H9 (cell line): Measurements from ENCODE around the gene TMEM147. TPM values are rescaled to one million over a fixed set of nuclear protein-coding genes. Genes with fewer than 3 reads are reported as not detected.

Experiments used
- DNase-seq: peaks from one replicate; pipeline ENCODE4 v3.0.0-alpha.2; 2017
- H2AFZ ChIP-seq: one replicate; pipeline ENCODE4 v1.6.1; 2013; ENCODE audit warnings: mild to moderate bottlenecking, low read length, control low read depth, moderate library complexity
- H2AK5ac ChIP-seq: 2 replicates; pipeline ENCODE4 v1.6.1; 2013; ENCODE audit warnings: low read length, control low read depth, mixed read lengths; ENCODE audit not compliant: insufficient read length
- H2BK120ac ChIP-seq: one replicate; pipeline ENCODE4 v1.6.1; 2013; ENCODE audit warnings: low read depth, mild to moderate bottlenecking, low read length, control low read depth, inconsistent platforms; ENCODE audit not compliant: poor library complexity, severe bottlenecking
- H2BK12ac ChIP-seq: 2 replicates; pipeline ENCODE4 v1.6.1; 2013; ENCODE audit warnings: low read length, control low read depth, mixed read lengths, low read depth; ENCODE audit not compliant: insufficient read length
- H2BK15ac ChIP-seq: 2 replicates; pipeline ENCODE4 v1.6.1; 2013; ENCODE audit warnings: low read depth, low read length, control low read depth
- H2BK20ac ChIP-seq: one replicate; pipeline ENCODE4 v1.6.1; 2013; ENCODE audit warnings: low read depth, mild to moderate bottlenecking, low read length, control low read depth, inconsistent platforms; ENCODE audit not compliant: poor library complexity, severe bottlenecking
- H2BK5ac ChIP-seq: 2 replicates; pipeline ENCODE4 v1.6.1; 2013; ENCODE audit warnings: low read length, control low read depth, mixed read lengths; ENCODE audit not compliant: insufficient read length
- H3K14ac ChIP-seq: 2 replicates; pipeline ENCODE4 v1.6.1; 2013; ENCODE audit warnings: low read length, control low read depth; ENCODE audit not compliant: insufficient read depth
- H3K18ac ChIP-seq: 2 replicates; pipeline ENCODE4 v1.6.1; 2013; ENCODE audit warnings: low read depth, mild to moderate bottlenecking, mixed read lengths, low read length, control low read depth; ENCODE audit not compliant: insufficient read length
- H3K23ac ChIP-seq: 2 replicates; pipeline ENCODE4 v1.6.1; 2013; ENCODE audit warnings: low read length, control low read depth, mixed read lengths, low read depth; ENCODE audit not compliant: insufficient read length
- H3K23me2 ChIP-seq: 2 replicates; pipeline ENCODE4 v1.6.1; 2013; ENCODE audit warnings: low read depth, mild to moderate bottlenecking, mixed read lengths, low read length, control low read depth; ENCODE audit not compliant: insufficient read length, poor library complexity, severe bottlenecking
- H3K27ac ChIP-seq: 2 replicates; pipeline ENCODE4 v1.5.1; 2013; ENCODE audit warnings: low read length, control low read depth, mixed read lengths, low read depth; ENCODE audit not compliant: insufficient read length
- H3K27me3 ChIP-seq: 2 replicates; pipeline ENCODE4 v1.6.1; 2013; ENCODE audit warnings: low read length, control low read depth, inconsistent platforms; ENCODE audit not compliant: insufficient read depth
- H3K4ac ChIP-seq: 2 replicates; pipeline ENCODE4 v1.6.1; 2013; ENCODE audit warnings: low read depth, mild to moderate bottlenecking, control low read depth, inconsistent platforms, low read length, moderate library complexity
- H3K4me1 ChIP-seq: 2 replicates; pipeline ENCODE4 v1.6.1; 2013; ENCODE audit warnings: low read length, control low read depth, inconsistent platforms; ENCODE audit not compliant: insufficient read depth
- H3K4me2 ChIP-seq: 2 replicates; pipeline ENCODE4 v1.6.1; 2013; ENCODE audit warnings: low read length, control low read depth, mixed read lengths; ENCODE audit not compliant: insufficient read length, insufficient read depth
- H3K56ac ChIP-seq: 2 replicates; pipeline ENCODE4 v1.6.1; 2013; ENCODE audit warnings: low read depth, mild to moderate bottlenecking, mixed read lengths, low read length, control low read depth; ENCODE audit not compliant: insufficient read length
- H3K79me1 ChIP-seq: 2 replicates; pipeline ENCODE4 v1.6.1; 2013; ENCODE audit warnings: low read depth, mild to moderate bottlenecking, moderate library complexity, low read length, control low read depth, inconsistent platforms; ENCODE audit not compliant: insufficient read depth, poor library complexity, severe bottlenecking
- H3K79me2 ChIP-seq: 2 replicates; pipeline ENCODE4 v1.6.1; 2013; ENCODE audit warnings: low read length, control low read depth, inconsistent platforms; ENCODE audit not compliant: insufficient read depth
- H3K9ac ChIP-seq: 2 replicates; pipeline ENCODE4 v1.6.1; 2013; ENCODE audit warnings: low read length, control low read depth, mixed read lengths; ENCODE audit not compliant: insufficient read length; ENCODE audit errors: extremely low read depth
- H3K9me3 ChIP-seq: one replicate; pipeline ENCODE4 v1.6.1; 2013; ENCODE audit warnings: low read depth, low read length, inconsistent platforms; ENCODE audit not compliant: control insufficient read depth
- H3T11ph ChIP-seq: one replicate; pipeline ENCODE4 v1.6.1; 2013; ENCODE audit warnings: mild to moderate bottlenecking, low read length, control low read depth, inconsistent platforms
- H4K20me1 ChIP-seq: one replicate; pipeline ENCODE4 v1.6.1; 2013; ENCODE audit not compliant: control insufficient read depth, insufficient read length, insufficient read depth
- H4K5ac ChIP-seq: 2 replicates; pipeline ENCODE4 v1.6.1; 2013; ENCODE audit warnings: low read depth, mild to moderate bottlenecking, mixed read lengths, low read length, control low read depth; ENCODE audit not compliant: insufficient read length
- H4K8ac ChIP-seq: replicated peaks from 2 replicates; pipeline ENCODE4 v1.6.1; 2013; ENCODE audit warnings: low read length, control low read depth, mixed read lengths, low read depth; ENCODE audit not compliant: insufficient read length
- H4K91ac ChIP-seq: 2 replicates; pipeline ENCODE4 v1.6.1; 2013; ENCODE audit warnings: low read depth, mild to moderate bottlenecking, moderate library complexity, mixed read lengths, low read length, control low read depth; ENCODE audit not compliant: insufficient read length
- H3K27ac Mint-ChIP-seq, 3 experiments: 2 replicates in 2 of 3; 3 replicates in 1 of 3; pipeline ENCODE4 v1.8.0; 2020 to 2021; ENCODE audit warnings: mixed read lengths in 3 of 3, mild to moderate bottlenecking in 1 of 3, moderate library complexity in 1 of 3
- H3K27me3 Mint-ChIP-seq: 2 replicates; pipeline ENCODE4 v1.8.0; 2021; ENCODE audit warnings: low read depth, mild to moderate bottlenecking, moderate library complexity, mixed read lengths
- H3K36me3 Mint-ChIP-seq, 3 experiments: 2 replicates in 2 of 3; 3 replicates in 1 of 3; pipeline ENCODE4 v1.8.0; 2020 to 2021; ENCODE audit warnings: low read depth in 3 of 3, mixed read lengths in 3 of 3; ENCODE audit not compliant: insufficient read depth in 1 of 3
- H3K4me1 Mint-ChIP-seq, 2 experiments: 2 replicates each; pipeline ENCODE4 v1.8.0; 2020; ENCODE audit warnings: mixed read lengths in 2 of 2
- H3K4me3 Mint-ChIP-seq, 2 experiments: 2 replicates in 1 of 2; 3 replicates in 1 of 2; pipeline ENCODE4 v1.8.0; 2020 to 2021; ENCODE audit warnings: mild to moderate bottlenecking in 2 of 2, mixed read lengths in 2 of 2, moderate library complexity in 1 of 2
- H3K9me3 Mint-ChIP-seq, 2 experiments: 2 replicates in 1 of 2; 3 replicates in 1 of 2; pipeline ENCODE4 v1.8.0; 2020; ENCODE audit warnings: mild to moderate bottlenecking in 2 of 2, mixed read lengths in 2 of 2, moderate library complexity in 1 of 2
- WGBS: extraction: QIAGEN DNeasy Blood & Tissue Kit; methylation state at CpG from one replicate; pipeline ENCODE4 v1.1.7; 2013; ENCODE audit warnings: missing lambda C conversion rate, low lambda C conversion rate, mixed read lengths; ENCODE audit not compliant: insufficient read length; ENCODE audit errors: extremely low coverage; 5-methylcytosine and 5-hydroxymethylcytosine counted together
- total RNA-seq: library from RNA; stranded (reverse); gene quantifications from 2 replicates; pipeline ENCODE4 v1.2.1, GENCODE V29; 2021
- TF ChIP-seq, protein P1 (sequence below): fragments of 200-600 bp; sonication (generic); conservative IDR thresholded peaks from 3 replicates; pipeline ENCODE4 v1.8.0; 2021; ENCODE audit warnings: antibody characterized with exemption, mild to moderate bottlenecking

Gene TMEM147
- total RNA-seq, 1 experiment from 2014 or later = 125 TPM

DNA sequence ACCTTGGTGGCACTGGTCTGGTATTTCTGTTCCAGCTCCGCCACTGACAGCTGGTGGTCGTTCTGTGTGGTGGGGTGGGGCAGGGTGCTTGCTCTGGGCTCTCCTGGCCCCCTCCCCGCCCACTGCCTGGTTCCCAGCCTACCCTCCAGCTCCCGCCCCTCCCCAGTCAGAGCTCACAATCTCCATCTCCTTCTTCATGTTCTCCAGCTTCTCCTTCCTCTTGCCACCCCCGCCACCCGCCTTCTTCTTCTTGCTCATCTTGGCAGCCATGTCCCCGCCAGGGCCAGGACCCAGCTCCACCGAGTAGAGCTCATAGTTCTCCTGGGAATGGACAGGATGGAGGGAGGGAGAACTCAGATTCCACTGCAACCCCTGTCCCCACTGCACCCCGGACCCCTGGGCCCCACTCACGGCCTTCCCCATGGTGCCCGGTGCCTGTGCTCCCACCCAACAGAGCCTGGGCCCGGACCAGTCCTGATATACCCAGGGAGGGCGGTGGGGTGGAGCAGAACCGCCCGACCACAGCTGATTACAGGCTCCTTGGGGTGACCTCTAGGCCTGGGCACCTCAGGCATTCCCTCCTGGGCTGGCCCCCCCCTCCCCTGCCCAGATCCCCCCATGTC is 17.9 kb downstream of the TMEM147 start, which contains the start of gene ATP4A:
Gene ATP4A, minus strand, starts transcription at position 452 of the 623 bp plus-strand sequence. Its CDS starts 29 bp downstream, at position 423.
- no peak within 1 kb of the TSS for H2AK5ac ChIP-seq
- H3K79me1 ChIP-seq = no peaks in the 10 kb centered on the region
- peaks cover 2 to 9% of the 10 kb centered on the region in 2 experiments; a peak in 3 of 4 replicates for H3K4me1 Mint-ChIP-seq
- H4K8ac ChIP-seq = no peak within 1 kb of the TSS
- H3K9me3 ChIP-seq = no peaks in the 10 kb centered on the region
- TF ChIP-seq, protein P1, sequence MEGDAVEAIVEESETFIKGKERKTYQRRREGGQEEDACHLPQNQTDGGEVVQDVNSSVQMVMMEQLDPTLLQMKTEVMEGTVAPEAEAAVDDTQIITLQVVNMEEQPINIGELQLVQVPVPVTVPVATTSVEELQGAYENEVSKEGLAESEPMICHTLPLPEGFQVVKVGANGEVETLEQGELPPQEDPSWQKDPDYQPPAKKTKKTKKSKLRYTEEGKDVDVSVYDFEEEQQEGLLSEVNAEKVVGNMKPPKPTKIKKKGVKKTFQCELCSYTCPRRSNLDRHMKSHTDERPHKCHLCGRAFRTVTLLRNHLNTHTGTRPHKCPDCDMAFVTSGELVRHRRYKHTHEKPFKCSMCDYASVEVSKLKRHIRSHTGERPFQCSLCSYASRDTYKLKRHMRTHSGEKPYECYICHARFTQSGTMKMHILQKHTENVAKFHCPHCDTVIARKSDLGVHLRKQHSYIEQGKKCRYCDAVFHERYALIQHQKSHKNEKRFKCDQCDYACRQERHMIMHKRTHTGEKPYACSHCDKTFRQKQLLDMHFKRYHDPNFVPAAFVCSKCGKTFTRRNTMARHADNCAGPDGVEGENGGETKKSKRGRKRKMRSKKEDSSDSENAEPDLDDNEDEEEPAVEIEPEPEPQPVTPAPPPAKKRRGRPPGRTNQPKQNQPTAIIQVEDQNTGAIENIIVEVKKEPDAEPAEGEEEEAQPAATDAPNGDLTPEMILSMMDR = no peak
- no peaks in the 10 kb centered on the region; a peak in 1 of 7 replicates for H3K36me3 Mint-ChIP-seq
- H3K4ac ChIP-seq = no peak within 1 kb of the TSS
- no peak within 1 kb of the TSS for H2AFZ ChIP-seq
- peaks cover 50% of the 10 kb centered on the region for H3K27me3 Mint-ChIP-seq
- no peak within 1 kb of the TSS for H3K18ac ChIP-seq
- H3K27me3 ChIP-seq = peaks cover 3% of the 10 kb centered on the region; the same call in 1 of the 2 replicates
- peaks cover 0 to 2% of the 10 kb centered on the region in 2 experiments; a peak in 1 of 5 replicates for H3K9me3 Mint-ChIP-seq
- no peaks in the 10 kb centered on the region; the same call in 1 of the 2 replicates for H3K79me2 ChIP-seq
- H3K14ac ChIP-seq = no peak within 1 kb of the TSS
- H3K4me1 ChIP-seq = no peaks in the 10 kb centered on the region
- H3K27ac Mint-ChIP-seq = peak within 1 kb of the TSS in 1 of 3 experiments; percentile 55; a peak in 3 of 7 replicates
- H4K20me1 ChIP-seq = no peaks in the 10 kb centered on the region
- no peak for DNase-seq
- H4K5ac ChIP-seq = no peak within 1 kb of the TSS
- no peak within 1 kb of the TSS; a peak in 1 of 5 replicates for H3K4me3 Mint-ChIP-seq
- no peak within 1 kb of the TSS for H3K56ac ChIP-seq
- no peak within 1 kb of the TSS for H2BK5ac ChIP-seq
- no peak within 1 kb of the TSS for H3K9ac ChIP-seq
- peaks cover 3% of the 10 kb centered on the region for H3K23me2 ChIP-seq
- H3K27ac ChIP-seq = no peak within 1 kb of the TSS
- no peak within 1 kb of the TSS for H3K4me2 ChIP-seq
- no peak within 1 kb of the TSS for H2BK120ac ChIP-seq
- H3T11ph ChIP-seq = no peak within 1 kb of the TSS
- H3K23ac ChIP-seq = no peak within 1 kb of the TSS
- no peak within 1 kb of the TSS for H4K91ac ChIP-seq
- H2BK15ac ChIP-seq = no peak within 1 kb of the TSS
- no peak within 1 kb of the TSS for H2BK20ac ChIP-seq
- WGBS = no CpG with 5 or more reads among the region's 15 CpGs
- H2BK12ac ChIP-seq = no peak within 1 kb of the TSS
